T follicular helper cell (primary cell): ENCODE data around the gene MAPK8IP3.
"Not testable (repeated sequence)": the region's sequence is repeated elsewhere in the genome, so short reads cannot be mapped to it uniquely, and the experiment has no call there.

Experiments used
- DNase-seq: peaks from one replicate; pipeline ENCODE4 v3.0.0-alpha.2; 2020; ENCODE audit warnings: low read depth

MAPK8IP3 gene

DNA sequence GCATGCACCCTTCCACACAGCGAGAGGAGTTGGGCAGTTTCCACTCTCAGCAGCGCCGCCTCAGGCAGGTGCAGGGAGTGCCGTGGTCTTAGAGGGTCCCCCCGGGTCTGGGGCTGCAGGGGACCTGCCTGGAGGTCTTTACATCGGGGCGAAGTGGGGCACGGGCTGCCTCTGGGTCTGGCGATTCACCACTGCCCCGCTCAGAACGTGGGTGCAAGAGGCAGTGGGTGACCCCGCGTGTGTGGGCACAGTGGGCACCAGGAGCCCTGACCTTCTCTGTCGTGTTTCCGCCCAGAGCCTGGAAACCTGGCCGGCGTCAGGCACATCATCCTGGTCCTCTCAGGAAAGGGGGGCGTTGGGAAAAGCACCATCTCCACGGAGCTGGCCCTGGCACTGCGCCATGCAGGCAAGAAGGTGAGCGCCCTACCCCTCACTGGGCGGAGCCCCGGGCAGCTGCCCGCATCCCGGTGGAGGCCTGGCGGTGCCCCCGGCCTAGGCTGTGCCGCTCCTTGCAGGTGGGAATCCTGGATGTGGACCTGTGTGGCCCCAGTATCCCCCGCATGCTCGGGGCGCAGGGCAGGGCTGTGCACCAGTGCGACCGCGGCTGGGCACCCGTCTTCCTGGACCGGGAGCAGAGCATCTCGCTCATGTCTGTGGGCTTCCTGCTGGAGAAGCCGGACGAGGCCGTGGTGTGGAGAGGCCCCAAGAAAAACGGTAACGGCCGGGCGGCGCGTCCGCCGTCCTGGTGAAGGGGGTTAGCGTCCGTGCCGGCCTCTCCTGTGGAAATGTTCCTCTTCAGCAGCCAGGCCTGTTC lies 80.5 kb downstream of the MAPK8IP3 start:
- no peak for DNase-seq

DNA sequence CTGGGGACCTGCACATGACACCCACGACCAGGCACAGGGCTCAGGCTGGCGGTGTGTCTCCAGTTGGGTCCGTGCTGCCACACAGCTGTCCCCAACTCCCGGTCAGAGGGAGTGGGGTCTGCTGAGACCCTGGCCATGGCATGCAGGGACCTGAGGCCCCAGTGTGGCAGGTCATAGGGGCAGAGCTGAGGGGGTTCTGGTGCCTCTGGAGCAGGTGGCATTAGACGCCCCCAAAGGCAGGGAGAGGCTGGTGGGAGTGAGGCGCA lies 81.0 kb downstream of the MAPK8IP3 start:
- no peak for DNase-seq

DNA sequence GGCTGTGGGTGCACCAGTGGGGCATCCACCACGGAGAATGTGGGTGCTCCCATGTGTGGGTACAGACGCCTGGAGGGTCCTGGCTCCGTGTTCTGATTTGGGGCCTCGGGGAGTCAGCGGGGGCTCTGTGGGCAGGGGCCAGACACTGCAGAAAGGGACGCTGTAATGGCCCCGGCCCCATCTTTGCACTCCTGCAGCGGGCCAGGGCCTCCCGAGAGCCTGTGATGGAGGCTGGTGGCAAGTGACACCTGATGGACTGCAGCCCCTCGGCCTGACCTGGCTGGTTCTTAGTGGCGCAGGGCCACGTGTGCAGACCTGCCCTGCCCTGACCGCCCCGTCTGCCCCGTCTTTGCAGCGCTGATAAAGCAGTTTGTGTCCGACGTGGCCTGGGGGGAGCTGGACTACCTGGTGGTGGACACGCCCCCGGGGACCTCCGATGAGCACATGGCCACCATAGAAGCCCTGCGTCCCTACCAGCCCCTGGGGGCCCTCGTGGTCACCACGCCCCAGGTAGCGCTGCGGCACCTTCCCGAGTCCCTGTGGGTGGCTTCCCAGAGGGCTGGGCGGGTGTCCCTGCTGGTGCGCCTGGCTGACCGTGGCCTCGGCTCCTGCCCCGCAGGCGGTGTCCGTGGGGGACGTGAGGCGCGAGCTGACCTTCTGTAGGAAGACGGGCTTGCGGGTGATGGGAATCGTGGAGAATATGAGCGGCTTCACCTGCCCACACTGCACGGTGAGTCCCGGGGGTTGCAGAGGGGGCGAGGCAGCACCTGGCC lies 81.5 kb downstream of the MAPK8IP3 start:
- no peak for DNase-seq

DNA sequence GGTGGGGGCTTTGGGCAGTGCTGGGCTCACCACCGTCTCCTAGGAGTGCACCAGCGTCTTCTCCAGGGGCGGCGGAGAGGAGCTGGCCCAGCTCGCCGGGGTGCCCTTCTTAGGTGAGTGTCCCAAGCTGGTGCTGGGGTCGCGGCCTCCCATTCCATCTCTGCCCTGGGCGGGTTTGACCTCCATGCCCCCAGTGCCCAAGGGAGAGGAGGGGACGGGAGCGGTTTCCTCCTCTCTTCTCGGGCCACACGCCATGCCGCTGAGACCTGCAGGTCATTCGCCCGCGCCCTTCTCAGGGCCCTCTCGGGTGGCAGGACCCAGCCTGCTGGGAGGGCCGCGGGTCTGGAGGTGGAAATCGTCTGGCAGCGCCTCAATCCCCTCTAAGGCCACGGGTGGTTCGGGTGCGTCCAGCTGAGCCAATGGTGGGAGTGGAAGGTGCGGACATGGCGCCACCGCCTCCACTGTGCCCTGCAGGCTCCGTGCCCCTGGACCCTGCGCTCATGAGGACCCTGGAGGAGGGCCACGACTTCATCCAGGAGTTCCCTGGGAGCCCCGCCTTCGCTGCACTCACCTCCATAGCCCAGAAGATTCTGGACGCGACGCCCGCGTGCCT lies 82.2 kb downstream of the MAPK8IP3 start:
- no peak for DNase-seq

DNA sequence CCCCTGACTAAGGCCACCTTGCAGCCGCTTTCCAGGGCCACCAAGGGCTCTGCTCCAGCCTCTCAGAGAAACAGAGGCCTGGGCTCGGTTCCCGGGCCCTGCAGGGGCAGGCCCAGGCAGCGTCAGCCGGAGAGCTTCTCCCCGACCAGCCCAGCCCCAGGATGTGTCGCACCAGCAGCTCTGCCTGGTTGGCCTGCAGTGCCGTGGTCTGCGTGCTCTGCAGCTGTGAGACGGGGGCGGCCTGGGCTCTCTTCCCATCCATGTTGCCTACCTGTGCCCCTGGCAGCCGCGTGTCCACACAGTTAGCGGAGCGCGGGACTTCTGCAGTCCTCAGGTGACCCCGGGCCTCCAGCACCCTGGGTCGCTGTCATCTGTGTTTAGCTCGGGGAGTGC lies 82.7 kb downstream of the MAPK8IP3 start:
- no peak for DNase-seq

DNA sequence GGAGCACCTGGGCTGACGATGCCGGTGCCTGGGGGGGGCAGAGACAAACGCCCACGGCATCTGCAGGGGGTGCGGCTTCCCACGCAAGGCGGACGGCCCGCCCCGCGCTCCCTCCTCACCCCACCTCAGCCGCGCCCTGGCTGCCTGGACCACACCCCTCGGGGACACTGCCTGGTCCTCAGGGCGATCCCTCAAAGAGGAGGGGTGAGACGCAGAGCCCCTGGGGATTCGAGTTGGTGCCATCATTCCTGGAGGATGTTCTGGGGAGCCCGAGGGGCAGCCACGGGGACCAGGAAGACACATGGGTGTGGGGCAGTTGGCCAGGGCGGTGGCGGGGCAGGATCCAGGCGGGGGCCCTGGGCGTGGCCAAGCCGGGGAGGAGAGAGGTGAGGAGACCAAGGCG lies 83.6 kb downstream of the MAPK8IP3 start:
- DNase-seq, result no peak

DNA sequence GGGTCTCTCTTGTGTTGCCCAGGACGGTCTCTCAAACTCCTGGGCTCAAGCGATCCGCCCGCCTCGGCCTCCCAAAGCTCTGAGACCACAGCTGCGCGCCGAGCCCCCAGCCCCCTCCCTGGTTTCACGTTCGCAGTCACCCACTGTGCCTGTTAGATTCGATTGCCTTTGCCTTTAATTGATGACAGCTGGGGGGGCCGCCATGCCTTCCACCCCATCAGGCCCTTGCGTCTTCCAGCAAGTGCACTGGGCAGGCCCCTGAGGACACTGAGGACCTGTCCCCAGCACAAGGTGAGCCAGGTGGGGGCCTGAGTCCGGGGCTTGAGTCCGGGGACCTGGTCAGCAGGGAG lies 84.2 kb downstream of the MAPK8IP3 start:
- no peak for DNase-seq

DNA sequence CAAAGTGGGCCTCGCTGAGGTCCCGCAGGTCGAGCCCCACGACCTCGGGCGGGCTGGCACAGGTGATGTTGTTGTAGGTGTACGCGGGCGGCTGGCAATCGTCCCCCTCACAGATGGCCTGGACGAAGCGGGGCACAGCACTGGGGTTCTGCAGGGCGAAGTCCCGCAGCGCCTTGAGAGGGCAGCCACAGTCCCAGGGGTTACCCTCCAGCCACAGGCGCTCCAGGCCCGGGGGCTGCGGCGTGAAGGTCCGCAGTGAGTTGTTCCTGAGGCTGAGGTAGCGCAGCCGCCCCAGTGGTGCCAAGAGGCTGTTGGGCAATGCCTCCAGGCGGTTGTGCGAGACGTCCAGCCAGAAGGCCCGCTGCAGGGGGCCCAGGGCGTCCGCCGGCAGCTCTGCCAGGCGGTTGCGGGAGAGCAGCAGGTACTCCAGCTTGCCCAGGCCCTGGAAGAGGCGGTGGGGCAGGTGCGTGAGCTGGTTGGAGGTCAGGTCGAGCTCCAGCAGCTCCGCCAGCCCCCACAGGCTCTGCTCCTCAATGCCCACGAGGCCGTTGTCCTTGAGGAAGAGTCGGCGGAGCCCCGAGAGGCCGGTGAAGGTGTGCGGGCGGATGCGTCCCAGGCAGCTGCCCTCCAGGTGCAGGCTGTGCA lies 84.7 kb downstream of the MAPK8IP3 start:
- DNase-seq, result no peak

DNA sequence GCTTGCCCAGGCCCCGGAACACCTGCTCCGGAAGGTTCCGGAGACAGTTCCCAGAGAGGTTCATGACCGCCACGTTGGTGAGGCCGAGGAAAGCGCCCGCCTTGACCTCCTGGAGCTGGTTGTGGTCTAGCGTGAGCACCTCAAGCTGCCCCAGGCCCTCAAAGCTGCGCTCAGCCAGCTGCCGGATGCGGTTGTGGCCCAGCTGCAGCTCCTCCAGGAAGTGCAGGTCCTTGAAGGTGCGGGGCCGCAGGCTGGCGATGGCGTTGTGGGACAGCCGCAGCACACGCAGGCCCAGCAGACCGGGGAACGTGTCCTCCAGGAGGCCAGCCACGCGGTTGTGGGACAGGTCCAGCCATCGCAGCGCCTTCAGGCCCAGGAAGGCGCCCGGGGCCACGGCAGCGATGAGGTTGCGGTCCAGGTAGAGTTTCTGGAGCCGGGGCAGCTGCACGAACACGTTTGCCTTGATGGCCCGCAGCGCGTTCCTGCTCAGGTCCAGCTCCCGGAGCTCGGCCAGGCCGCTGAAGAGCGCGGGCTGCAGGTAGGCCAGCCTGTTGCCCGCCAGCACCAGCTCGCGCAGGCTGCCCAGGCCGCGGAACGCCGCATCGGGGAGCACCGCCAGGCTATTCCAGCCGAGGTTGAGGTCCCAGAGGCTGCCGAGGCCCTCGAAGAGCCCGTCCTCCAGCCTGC lies 85.4 kb downstream of the MAPK8IP3 start:
- no peak for DNase-seq

DNA sequence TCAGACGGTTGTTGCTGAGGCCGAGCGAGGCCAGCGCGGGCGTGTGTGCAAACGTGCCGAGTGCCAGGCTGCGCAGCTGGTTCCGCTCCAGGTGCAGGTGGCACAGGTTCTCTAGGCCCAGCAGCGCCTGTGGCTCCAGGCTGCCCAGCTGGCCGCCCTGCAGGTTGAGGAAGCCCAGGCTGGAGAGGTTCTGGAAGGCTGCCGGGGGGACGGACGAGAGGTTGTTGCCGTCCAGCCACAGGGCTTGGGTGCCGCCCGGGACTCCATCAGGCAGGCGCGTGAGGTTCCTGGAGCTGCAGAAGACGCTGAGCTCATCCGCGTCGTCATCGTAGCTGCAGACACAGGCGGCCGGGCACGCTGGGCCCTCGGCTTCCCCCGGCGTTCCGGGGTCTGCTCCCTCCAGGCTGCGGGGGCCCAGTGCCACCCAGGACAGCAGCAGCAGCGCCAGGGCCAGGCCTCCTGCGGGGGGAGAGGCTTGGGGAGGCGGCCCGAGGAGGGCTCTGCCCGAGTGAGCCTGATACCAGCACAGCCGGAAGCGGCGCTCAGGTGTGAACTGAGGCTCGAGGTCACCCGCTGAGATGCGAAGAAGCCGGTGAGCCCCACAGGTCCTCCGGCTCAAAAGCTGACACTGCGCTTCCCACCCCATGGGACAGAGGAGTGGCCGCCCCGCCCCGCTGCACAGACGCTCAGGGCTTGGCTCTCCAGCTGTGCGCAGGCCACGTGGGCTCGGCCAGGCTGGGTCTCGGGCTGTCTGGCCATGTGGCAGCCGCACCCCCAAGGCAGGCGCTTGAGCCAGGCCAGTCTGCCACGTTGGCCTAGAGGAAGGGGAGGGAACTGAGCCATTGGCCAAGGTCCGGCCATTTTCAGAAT lies 86.2 kb downstream of the MAPK8IP3 start:
- no peak for DNase-seq

DNA sequence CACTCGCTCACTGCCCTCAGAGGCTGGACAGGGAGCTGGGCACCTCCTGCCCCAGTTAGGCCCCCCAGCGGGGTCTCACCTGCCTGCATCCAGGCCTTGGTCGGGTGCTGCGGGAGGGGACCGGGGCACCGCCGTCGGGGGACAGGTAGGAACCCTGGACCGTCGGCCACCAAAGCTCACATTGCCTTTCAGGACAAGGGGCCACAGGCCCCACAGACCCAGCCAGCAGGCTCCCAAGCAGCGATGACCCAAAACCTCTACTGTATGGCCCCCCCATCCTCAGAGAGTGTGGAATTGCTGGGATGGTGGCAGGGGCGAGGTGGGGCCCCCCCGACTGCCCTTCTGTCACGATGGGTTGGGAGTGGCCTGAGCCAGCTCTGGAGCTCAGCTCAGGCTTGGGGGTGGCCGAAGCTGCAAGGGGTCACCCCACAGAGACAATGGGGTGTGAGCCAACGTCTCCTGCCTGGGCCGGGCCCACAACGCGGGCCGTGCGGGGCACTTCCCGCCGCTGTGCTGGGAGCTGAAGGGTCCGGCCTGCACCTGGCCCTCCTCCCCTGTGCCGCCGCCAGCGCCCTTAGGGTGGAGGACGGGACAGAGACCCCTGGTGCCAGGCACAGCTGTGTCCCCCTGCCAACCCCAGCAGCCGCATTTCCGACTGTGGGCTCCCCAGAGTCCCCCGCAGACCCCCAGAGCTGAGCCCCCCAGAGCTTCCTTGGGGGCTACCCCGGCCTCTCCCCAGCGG lies 87.0 kb downstream of the MAPK8IP3 start:
- DNase-seq, result no peak

DNA sequence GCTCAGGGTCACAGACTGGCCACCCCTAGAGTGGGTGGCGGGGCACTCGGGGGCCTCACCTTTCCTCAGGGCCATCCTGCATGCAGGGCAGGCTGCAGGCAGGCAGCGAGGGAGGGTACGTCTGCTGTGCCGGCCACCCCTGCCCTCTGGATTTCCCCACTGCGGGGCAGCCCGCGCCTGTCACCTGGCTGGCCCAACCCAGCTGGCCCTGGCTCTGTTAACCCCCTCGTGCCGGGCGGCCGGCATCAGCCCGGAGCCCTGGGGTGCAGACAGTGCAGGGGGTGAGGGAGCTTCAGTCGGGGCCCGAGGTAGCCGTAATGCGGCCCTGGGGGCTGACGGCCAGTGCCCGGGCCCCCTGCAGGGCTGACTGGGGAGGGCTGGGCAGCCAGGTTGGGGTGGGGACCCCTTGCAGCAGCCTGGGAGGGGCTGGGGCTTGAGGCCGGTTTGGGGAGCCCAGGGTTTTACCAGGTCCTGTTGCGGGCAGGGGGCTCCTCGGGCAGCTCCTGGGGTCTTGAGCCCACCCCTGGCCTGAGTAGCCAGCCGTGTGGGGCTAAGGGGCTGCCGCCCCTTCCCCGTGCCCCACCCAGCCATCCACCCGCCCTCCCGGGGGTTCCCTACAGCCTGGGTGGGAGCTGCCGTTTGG lies 87.7 kb downstream of the MAPK8IP3 start, which contains the start of gene IGFALS:
TSS of gene IGFALS (minus strand) at position 128 of the 643 bp plus-strand sequence. CDS start at position 75, 53 bp downstream.
- no peak for DNase-seq

DNA sequence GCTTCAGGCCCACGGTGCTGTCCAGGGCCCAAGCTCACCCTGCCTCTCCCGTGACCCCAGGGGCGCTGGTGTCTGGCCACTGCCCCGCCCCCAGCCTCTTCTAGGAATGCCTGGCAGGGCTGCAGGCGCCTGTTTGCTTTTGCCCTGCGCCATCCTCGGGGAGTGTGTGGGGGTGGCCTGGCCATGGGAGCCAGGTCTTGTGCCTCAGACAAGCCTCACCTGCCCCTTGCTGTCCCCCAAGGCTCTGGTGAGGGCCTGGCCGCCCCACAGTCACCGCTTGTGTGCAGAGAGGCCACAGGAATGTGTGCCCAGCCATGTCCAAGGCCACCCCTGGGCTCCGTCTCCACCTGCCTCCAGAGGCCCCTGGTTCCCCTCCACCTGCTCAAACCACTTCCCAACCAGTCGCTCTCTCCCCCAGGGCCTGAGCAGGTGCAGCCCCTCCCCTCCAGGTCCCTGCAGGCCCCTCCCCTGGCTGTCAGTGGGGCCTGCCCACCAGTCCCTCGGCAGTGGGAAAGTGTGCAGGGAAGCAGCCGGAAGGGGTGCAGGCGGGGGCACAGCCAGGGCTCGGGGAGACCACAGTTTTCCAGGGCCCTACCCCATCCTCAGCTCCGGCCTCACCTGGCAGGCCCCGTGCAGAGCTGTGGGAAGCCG lies 88.4 kb downstream of the MAPK8IP3 start:
- DNase-seq, result no peak

DNA sequence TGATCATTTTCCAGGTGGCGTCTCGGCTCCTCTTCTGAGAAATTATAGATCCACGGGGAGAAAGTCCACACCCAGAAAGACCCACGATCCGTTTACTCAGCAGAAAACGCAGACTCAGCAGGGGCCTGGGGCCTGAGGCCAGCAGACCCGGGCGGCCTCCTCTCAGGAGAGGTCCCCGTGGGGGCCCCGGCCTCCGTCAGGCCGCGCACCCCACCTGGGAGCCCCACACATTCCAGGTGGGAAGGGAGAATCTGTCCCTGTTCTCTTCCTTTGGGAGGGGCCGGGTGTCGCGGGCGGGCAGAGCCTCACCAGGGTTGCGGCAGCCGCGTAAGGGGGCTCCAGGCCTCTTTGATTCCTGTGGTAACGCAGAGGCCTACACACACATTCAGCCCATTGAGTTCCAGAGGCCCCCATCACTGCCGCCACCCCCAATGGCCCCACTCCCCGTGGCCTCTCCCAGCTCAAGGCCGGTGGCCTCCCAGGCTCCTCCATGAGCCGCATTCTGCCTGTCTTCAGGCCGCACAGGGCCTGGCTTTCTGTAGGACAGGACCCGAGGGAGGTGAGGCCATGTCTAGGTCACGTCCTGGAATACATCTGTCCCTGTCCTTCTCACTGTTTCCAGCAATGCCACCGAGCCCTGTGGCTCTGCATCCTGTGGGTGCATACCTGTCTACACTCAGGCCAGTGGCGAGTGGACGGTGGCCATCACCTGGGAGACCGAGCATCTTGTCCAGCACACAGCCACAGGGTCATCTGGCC lies 89.1 kb downstream of the MAPK8IP3 start:
- no peak for DNase-seq

DNA sequence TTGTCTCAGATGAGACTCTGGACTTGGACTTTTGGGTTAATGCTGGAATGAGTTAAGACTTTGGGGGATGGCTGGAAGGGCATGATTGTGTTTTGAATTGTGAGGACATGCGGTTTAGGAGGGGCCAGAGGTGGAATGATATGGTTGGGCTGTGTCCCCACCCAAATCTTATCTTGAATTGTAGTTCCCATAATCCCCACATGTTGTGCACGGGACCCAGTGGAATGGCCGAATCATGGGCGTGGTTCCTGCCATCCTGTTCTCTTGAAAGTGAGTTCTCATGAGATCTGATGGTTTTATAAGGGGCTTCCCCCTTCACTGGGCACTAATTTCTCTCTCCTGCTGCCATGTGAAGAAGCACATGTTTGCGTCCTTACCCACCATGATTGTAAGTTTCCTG lies 93.3 kb downstream of the MAPK8IP3 start:
- DNase-seq, result not testable (repeated sequence)

DNA sequence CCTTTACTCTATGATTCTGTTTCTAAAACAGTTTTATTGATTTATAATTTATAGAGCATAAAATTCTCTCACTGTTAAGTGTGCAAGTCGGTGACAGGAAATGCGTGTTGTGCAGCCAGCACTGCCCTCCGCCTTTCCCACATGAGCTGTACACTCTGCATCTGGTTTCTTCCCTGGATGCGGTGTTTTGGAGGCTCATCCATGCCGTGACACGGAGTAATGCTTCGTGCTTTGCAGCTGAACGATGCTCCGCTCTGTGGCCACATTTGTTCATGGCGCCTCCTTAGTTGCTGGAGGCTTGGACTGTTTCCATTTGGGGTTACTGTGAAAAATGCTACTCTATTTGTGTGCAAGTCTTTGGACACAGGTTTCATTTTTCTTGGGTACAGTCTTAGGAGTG lies 94.7 kb downstream of the MAPK8IP3 start:
- no peak for DNase-seq

DNA sequence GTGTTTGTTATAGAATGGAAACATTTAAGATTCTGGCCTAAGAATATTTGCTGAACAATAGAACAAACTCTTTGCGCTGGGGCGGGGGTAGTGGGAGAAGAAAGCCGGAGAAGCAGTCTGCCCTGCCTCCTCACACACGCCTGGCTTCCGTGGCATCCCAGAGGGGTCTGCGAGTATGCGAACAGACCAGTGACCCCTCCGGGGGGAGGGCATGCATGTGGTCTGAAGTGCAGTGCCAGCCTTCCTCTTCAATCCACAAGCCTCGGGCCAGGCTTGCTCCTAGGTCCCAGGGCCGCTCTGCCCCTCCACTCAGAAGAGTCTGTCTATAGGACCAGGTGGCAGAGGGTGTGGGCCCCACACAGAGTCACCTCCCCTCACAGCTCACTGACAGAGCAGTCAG lies 101.6 kb downstream of the MAPK8IP3 start:
- no peak for DNase-seq

DNA sequence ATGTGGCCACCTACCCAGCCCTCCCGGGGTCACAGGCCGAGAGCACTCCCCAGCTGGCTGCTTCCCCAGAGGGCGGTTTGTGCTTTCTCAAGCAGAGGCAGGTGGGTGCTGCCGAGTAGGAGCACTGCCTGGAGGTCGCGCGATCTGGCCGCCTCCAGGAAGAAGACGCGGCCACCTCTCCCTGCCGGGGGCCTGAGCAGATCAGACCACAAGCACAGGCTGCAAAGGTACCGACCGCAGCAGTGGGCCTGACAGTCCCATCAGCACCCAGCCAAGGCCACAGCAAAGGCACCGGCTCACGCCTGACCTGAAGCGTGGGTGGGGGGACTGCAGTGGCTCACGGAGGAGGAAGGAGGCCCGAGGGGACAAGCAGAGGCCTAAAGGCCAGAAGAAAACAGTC lies 102.7 kb downstream of the MAPK8IP3 start:
- DNase-seq, result no peak
